ENCODE data around the gene CKS2. TPM values are rescaled to one million over a fixed set of nuclear protein-coding genes. Genes with fewer than 3 reads are reported as not detected.
A peak's percentile ranks its signal among the peaks of the same experiment; 100 is the strongest.

CKS2 gene
- polyA plus RNA-seq, 1 donor from 2014 or later, result 48.5 TPM

DNA sequence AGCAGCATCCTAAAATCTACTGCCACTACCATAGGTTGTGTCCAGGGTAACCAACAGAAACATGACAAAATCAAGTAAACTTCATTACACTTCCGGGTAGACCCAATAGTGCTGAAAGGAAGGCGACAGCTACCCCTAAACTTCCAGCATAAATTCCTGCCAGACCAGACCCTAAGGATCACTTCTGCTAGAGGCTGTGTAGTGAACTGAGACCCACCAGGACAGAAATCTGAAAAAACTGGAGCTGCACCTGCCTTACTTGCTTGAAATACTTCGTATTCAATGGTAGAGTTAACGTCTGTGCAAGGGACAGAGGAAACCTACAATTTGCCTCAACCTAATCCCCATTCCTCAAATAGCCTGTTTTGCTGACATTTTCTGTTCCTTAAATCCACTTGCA is 6.3 kb downstream of the CKS2 start:
- Histone ChIP-seq H3K79me2 (replicated peaks; ENCODE audit: insufficient read depth, low read length) (peaks cover 80% of the 10 kb centered on the region), H3K4me3 (ENCODE audit: low read length) (no peak overlapping the region), H4K20me1 (ENCODE audit: insufficient read depth) (no peaks in the 10 kb centered on the region), H3K4me2 (ENCODE audit: low read length) (no peak overlapping the region), H3F3A (ENCODE audit: insufficient read depth, low read length, poor library complexity, severe bottlenecking) (no peaks in the 10 kb centered on the region), H3K27me3 (ENCODE audit: insufficient read depth, low read depth, low read length) (no peaks in the 10 kb centered on the region), H3K9ac (ENCODE audit: low read length) (no peak overlapping the region), H2AFZ (ENCODE audit: low read depth, low read length) (no peak overlapping the region), H3K9me2 (ENCODE audit: insufficient read depth, low read length) (no peaks in the 10 kb centered on the region), H3K9me3 (ENCODE audit: low read length) (no peaks in the 10 kb centered on the region), H3K27ac (ENCODE audit: low read length) (no peak overlapping the region), H3K36me3 (ENCODE audit: insufficient read depth, low read length) (peaks cover 9% of the 10 kb centered on the region)
- no peak for TF ChIP-seq EP300 (conservative IDR thresholded peaks at IDR 0.05; ENCODE audit: poor library complexity, severe bottlenecking)
- TF ChIP-seq POLR2AphosphoS5 (IDR thresholded peaks at IDR 0.05), result no peak
- TF ChIP-seq SMC3 (conservative IDR thresholded peaks at IDR 0.05; ENCODE audit: poor library complexity), result no peak
- no peak for TF ChIP-seq TAF1 (IDR thresholded peaks at IDR 0.05; ENCODE audit: low read depth)
- TF ChIP-seq, protein P1, sequence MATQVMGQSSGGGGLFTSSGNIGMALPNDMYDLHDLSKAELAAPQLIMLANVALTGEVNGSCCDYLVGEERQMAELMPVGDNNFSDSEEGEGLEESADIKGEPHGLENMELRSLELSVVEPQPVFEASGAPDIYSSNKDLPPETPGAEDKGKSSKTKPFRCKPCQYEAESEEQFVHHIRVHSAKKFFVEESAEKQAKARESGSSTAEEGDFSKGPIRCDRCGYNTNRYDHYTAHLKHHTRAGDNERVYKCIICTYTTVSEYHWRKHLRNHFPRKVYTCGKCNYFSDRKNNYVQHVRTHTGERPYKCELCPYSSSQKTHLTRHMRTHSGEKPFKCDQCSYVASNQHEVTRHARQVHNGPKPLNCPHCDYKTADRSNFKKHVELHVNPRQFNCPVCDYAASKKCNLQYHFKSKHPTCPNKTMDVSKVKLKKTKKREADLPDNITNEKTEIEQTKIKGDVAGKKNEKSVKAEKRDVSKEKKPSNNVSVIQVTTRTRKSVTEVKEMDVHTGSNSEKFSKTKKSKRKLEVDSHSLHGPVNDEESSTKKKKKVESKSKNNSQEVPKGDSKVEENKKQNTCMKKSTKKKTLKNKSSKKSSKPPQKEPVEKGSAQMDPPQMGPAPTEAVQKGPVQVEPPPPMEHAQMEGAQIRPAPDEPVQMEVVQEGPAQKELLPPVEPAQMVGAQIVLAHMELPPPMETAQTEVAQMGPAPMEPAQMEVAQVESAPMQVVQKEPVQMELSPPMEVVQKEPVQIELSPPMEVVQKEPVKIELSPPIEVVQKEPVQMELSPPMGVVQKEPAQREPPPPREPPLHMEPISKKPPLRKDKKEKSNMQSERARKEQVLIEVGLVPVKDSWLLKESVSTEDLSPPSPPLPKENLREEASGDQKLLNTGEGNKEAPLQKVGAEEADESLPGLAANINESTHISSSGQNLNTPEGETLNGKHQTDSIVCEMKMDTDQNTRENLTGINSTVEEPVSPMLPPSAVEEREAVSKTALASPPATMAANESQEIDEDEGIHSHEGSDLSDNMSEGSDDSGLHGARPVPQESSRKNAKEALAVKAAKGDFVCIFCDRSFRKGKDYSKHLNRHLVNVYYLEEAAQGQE (IDR thresholded peaks at IDR 0.05; ENCODE audit: borderline replicate concordance), result no peak
- no peak for TF ChIP-seq MXI1 (conservative IDR thresholded peaks at IDR 0.05; ENCODE audit: poor library complexity, severe bottlenecking)
- no peak for TF ChIP-seq RAD21 (conservative IDR thresholded peaks at IDR 0.05)
- TF ChIP-seq EZH2 (IDR thresholded peaks at IDR 0.05; ENCODE audit: borderline replicate concordance, insufficient read depth, low read length, poor library complexity, severe bottlenecking), result no peak
- TF ChIP-seq, protein P2, sequence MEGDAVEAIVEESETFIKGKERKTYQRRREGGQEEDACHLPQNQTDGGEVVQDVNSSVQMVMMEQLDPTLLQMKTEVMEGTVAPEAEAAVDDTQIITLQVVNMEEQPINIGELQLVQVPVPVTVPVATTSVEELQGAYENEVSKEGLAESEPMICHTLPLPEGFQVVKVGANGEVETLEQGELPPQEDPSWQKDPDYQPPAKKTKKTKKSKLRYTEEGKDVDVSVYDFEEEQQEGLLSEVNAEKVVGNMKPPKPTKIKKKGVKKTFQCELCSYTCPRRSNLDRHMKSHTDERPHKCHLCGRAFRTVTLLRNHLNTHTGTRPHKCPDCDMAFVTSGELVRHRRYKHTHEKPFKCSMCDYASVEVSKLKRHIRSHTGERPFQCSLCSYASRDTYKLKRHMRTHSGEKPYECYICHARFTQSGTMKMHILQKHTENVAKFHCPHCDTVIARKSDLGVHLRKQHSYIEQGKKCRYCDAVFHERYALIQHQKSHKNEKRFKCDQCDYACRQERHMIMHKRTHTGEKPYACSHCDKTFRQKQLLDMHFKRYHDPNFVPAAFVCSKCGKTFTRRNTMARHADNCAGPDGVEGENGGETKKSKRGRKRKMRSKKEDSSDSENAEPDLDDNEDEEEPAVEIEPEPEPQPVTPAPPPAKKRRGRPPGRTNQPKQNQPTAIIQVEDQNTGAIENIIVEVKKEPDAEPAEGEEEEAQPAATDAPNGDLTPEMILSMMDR (IDR thresholded peaks at IDR 0.05; ENCODE audit: poor library complexity, severe bottlenecking), result no peak

DNA sequence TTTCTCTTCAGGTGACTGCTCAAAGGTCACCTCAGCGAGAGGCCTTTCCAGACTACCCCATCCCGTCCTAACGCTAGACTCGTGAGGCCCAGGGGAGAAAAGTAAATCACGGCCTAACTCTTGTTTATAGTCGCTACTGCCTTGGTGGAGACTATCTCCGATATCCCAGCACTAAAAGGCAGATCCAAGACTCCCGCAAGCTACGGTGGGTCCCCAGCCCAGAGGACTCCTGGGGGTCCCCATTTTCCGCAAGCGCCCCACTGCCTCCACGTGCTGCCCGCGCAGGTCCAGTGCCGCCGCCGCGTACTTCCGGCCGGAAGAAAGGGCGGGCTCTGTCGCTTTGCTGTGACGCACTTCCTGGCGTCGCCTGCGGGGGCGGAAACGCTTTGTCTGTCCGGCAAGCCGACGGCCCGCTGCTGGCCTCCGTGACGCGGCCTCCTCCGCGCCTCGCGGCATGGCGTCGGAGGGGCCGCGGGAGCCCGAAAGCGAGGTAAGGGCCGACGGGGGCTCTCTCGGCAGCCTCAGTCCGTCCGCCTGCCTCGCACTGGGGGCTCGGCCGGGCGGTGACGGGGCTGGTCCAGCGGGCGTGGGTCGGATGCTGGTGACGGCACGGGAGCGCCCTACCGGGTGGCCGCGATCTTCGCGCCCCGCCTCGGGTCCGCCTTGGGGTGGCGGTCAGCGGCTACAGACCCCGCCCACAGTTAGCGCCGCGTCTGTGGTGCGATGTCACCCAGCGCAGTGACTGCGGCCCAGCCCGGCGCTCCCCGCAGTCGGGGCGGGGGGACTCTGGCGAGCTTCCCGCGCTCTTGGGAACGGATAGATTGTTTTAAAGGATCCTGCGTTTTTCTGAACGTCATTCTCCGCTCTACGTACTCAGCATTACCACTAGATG is 7.4 kb downstream of the CKS2 start, which contains the start of gene SECISBP2:
Gene SECISBP2 (plus strand): TSS at position 378 of the 892 bp plus-strand sequence. CDS start 77 bp downstream, at position 455.
- Histone ChIP-seq H3K36me3 (ENCODE audit: insufficient read depth, low read length) (peaks cover 9% of the 10 kb centered on the region), H3K27ac (ENCODE audit: low read length) (peak within 1 kb of the TSS; percentile 93), H3K9ac (ENCODE audit: low read length) (peak within 1 kb of the TSS; percentile 95), H3K4me2 (ENCODE audit: low read length) (peak within 1 kb of the TSS; percentile 95), H3K27me3 (ENCODE audit: insufficient read depth, low read depth, low read length) (no peaks in the 10 kb centered on the region), H2AFZ (ENCODE audit: low read depth, low read length) (peak within 1 kb of the TSS; percentile 66), H3K9me3 (ENCODE audit: low read length) (no peaks in the 10 kb centered on the region), H4K20me1 (ENCODE audit: insufficient read depth) (no peaks in the 10 kb centered on the region), H3K9me2 (ENCODE audit: insufficient read depth, low read length) (no peaks in the 10 kb centered on the region), H3F3A (ENCODE audit: insufficient read depth, low read length, poor library complexity, severe bottlenecking) (no peaks in the 10 kb centered on the region), H3K79me2 (replicated peaks; ENCODE audit: insufficient read depth, low read length) (peaks cover 80% of the 10 kb centered on the region), H3K4me3 (ENCODE audit: low read length) (peak within 1 kb of the TSS; percentile 79)
- peak; percentile 94 for TF ChIP-seq POLR2AphosphoS5 (IDR thresholded peaks at IDR 0.05)
- TF ChIP-seq, protein P1 (IDR thresholded peaks at IDR 0.05; ENCODE audit: borderline replicate concordance), result peak; percentile 86
- TF ChIP-seq EP300 (conservative IDR thresholded peaks at IDR 0.05; ENCODE audit: poor library complexity, severe bottlenecking), result peak; percentile 91
- peak; percentile 75 for TF ChIP-seq RAD21 (conservative IDR thresholded peaks at IDR 0.05)
- TF ChIP-seq SMC3 (conservative IDR thresholded peaks at IDR 0.05; ENCODE audit: poor library complexity), result peak; percentile 82
- TF ChIP-seq EZH2 (IDR thresholded peaks at IDR 0.05; ENCODE audit: borderline replicate concordance, insufficient read depth, low read length, poor library complexity, severe bottlenecking), result no peak
- TF ChIP-seq, protein P2 (IDR thresholded peaks at IDR 0.05; ENCODE audit: poor library complexity, severe bottlenecking), result peak; percentile 94
- peak; percentile 99 for TF ChIP-seq MXI1 (conservative IDR thresholded peaks at IDR 0.05; ENCODE audit: poor library complexity, severe bottlenecking)
- TF ChIP-seq TAF1 (IDR thresholded peaks at IDR 0.05; ENCODE audit: low read depth), result peak; percentile 72
